ENCODE measurements around the gene NOD2.

NOD2 gene

DNA sequence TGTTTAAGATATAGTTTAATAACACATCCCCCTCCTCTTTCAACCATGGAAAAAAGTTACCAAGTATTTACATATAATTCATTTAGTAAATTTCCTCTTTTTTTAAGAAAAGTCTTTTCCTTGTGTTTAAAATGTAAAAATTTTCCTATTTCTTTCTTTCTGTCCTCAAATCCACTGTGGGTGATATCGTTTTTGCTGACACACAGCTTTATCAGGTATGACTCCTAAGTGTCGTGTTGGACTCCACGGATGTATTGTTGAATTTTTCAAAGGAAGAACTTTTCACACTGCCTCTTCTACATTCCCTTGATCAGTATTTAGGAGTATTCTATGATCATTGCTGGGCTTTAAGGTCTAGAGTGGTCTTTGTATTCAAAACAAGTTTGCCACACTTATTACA is 81.6 kb downstream of the NOD2 start:
- Histone ChIP-seq H3K27me3 (no peaks in the 10 kb centered on the region), H3K9me3 (no peaks in the 10 kb centered on the region), H3K4me2 (no peak overlapping the region), H3K36me3 (peaks cover 7% of the 10 kb centered on the region), H3K4me3 (no peak overlapping the region), H3K9ac (no peak overlapping the region), H4K20me1 (no peaks in the 10 kb centered on the region), H3K4me1 (no peaks in the 10 kb centered on the region), H3K27ac (no peak overlapping the region)
- no peak for TF ChIP-seq Cebpa-rat (IDR thresholded peaks at IDR 0.05)

DNA sequence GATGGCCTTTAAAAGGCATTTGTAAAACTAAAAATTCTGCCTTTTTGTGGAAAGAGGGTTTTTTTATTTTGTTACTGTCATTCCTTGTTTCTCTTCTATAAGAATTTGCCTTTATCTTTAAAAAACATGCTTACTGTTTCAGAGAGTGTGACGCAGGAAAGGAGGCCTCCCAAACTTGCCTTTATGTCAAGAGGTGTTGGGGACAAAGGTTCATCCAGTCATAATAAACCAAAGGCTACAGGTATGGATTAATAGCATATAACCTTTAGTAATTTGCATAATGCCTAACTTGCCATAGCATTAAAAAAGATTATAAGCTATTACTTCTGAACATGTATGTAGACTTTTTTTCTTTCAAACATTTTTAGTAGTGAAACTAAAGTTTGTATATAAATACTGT is 82.6 kb downstream of the NOD2 start:
- Histone ChIP-seq H3K4me2 (no peak overlapping the region), H3K4me3 (no peak overlapping the region), H3K9ac (no peak overlapping the region), H3K27me3 (no peaks in the 10 kb centered on the region), H4K20me1 (no peaks in the 10 kb centered on the region), H3K9me3 (no peaks in the 10 kb centered on the region), H3K4me1 (no peaks in the 10 kb centered on the region), H3K27ac (no peak overlapping the region), H3K36me3 (peaks cover 13% of the 10 kb centered on the region)
- no peak for TF ChIP-seq Cebpa-rat (IDR thresholded peaks at IDR 0.05)

DNA sequence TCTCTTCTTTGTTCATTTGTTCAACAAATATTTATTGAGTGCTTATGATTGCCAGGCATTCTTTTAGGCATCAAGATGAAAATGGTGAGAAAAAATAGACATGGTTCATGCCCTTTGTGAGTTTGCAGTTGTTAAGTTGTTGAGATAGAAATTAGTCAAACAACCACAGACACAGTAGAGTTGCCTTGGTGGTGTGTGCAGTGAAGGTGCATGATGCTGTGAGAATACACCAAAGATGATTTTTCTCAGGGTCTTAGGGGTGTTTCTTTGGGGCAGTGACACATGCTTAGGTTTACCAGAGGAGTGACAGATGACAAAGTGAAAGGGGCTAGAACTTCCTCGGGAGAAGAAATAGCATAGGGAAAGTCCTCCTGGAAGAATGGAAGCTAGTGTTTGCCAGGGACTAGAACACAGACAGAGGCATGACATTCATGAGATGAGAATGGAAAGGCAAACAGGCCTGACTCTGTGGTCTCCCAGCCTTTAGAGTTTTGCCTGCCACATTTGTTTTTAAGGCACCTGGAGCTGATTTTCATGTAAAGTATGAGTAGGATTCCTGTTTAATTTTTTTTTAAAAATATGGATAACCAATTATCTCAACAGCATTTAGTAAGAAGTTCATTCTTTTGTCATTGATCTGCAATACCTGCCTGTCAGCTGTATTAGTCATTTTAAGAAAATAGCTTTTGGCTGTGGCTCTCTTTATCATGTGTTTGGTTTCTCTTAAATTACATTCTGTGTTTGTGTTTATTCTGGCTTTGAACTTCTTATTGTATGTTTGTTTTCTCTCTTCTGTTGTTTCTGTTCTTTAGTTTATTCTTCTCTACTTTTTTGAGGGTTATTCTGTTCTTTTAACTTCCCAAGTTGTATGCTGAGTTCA is 85.1 kb downstream of the NOD2 start:
- no peak for TF ChIP-seq Cebpa-rat (IDR thresholded peaks at IDR 0.05)
- H3K9ac ChIP-seq = no peak overlapping the region
- H3K9me3 ChIP-seq = no peaks in the 10 kb centered on the region
- H4K20me1 ChIP-seq = no peaks in the 10 kb centered on the region
- no peaks in the 10 kb centered on the region for H3K4me1 ChIP-seq
- H3K4me2 ChIP-seq = no peak overlapping the region
- peaks cover 19% of the 10 kb centered on the region for H3K36me3 ChIP-seq
- no peaks in the 10 kb centered on the region for H3K27me3 ChIP-seq
- no peak overlapping the region for H3K27ac ChIP-seq
- no peak overlapping the region for H3K4me3 ChIP-seq

DNA sequence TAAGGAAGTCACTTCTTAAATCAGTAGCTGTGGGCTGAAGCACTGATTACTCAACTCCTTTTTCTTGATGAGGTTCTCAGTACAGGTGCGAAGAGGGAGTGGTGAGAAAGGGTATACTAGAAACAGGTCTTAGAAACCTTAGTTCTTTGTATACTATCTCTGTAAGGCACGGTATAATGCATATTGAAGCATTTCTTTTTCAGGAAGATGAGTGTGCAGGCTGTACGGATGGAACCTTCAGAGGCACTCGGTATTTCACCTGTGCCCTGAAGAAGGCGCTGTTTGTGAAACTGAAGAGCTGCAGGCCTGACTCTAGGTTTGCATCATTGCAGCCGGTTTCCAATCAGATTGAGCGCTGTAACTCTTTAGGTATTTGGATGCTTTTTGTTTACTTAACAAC is 87.6 kb downstream of the NOD2 start:
- no peaks in the 10 kb centered on the region for H3K4me1 ChIP-seq
- no peaks in the 10 kb centered on the region for H4K20me1 ChIP-seq
- no peak overlapping the region for H3K27ac ChIP-seq
- no peak overlapping the region for H3K4me3 ChIP-seq
- no peak overlapping the region for H3K4me2 ChIP-seq
- H3K9me3 ChIP-seq = no peaks in the 10 kb centered on the region
- no peak overlapping the region for H3K9ac ChIP-seq
- no peaks in the 10 kb centered on the region for H3K27me3 ChIP-seq
- no peak for TF ChIP-seq Cebpa-rat (IDR thresholded peaks at IDR 0.05)
- peaks cover 24% of the 10 kb centered on the region for H3K36me3 ChIP-seq

DNA sequence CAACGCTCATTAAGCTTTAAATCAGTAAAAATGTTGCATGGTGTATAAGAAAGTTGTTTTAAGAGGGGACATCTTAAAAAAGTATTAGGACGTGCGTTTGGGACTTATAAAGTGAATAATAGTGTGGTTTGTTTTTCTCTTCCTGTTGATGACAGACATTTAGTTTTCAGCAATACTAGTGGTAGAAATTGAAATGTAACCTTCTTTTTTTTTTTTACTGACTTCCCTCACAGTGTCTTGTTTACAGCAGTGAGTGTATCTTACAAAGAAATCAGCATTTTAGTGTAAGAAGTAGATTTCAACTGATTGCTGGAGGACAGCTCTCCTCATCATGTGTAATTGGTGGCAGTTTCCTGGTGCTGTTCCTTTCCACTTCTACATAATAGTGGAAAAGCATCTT is 88.1 kb downstream of the NOD2 start:
- Histone ChIP-seq H3K4me3 (no peak overlapping the region), H3K27me3 (no peaks in the 10 kb centered on the region), H3K4me2 (no peak overlapping the region), H3K36me3 (peaks cover 24% of the 10 kb centered on the region), H3K9me3 (no peaks in the 10 kb centered on the region), H3K4me1 (no peaks in the 10 kb centered on the region), H4K20me1 (no peaks in the 10 kb centered on the region), H3K27ac (no peak overlapping the region), H3K9ac (no peak overlapping the region)
- TF ChIP-seq Cebpa-rat (IDR thresholded peaks at IDR 0.05) = no peak
